Left cardiac atrium (tissue), 4 donors: ENCODE data around the gene KCNJ8. TPM values are rescaled to one million over a fixed set of nuclear protein-coding genes. Genes with fewer than 3 reads are reported as not detected.

Source experiments
- ATAC-seq, 2 donors: fragments of 200-7000 bp; cut with Tn5 transposase; one replicate each; pipeline ENCODE4 v1.9.1; 2020; ENCODE audit warnings: mild to moderate bottlenecking in 2 of 2, moderate library complexity in 2 of 2
- DNase-seq: peaks from one replicate; pipeline ENCODE4 v3.0.0-alpha.2; 2020
- intact Hi-C, 2 donors: fragments of 100-400 bp; cut with DNase I; formaldehyde crosslinking; loops; one replicate each; pipeline versions ENCODE4 v1.14.1 to v1.15.1; 2022 to 2023
- total RNA-seq, 2 donors: library from RNA; stranded (reverse); fragmentation: NEBNext Ultra II Directional; extraction: Animal tissue kit (Norgen Biotek cat#: 25700); gene quantifications; one replicate each; pipeline ENCODE4 v1.2.1, GENCODE V29; 2021
- donor health status: DM: no; HTN: yes; CAD: no.
- donor health status: DM: no; HTN: yes; CAD: no; lungs with severe emphysema.
- donor health status: DM: yes; HTN: yes; CAD: no.
- donor health status: Dilated cardiomyopathy.

KCNJ8 gene
- total RNA-seq, 2 donors from 2014 or later: 21.7 to 31.2 TPM

DNA sequence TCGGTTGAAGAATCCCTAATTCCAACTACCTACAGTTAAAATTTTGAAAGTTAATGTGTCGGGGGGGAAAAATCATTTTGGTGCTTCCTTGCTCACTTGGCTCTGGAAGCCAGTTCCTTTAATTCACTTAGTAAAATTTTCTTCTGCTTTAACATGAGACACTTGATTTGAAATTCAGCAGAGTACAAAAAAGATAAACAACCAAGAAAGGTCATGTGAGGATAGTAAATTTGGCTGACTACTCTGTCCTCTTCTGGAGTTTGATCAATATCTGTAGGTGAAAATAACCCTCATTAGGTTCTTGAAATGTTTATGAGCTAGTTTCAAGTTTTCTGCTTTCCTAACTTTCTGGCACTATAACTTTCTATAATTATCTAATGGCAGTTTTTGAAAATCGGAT, 43.4 kb downstream of the KCNJ8 start:
- intact Hi-C loops: no loop called here
- no peak for DNase-seq
- no peak for ATAC-seq

DNA sequence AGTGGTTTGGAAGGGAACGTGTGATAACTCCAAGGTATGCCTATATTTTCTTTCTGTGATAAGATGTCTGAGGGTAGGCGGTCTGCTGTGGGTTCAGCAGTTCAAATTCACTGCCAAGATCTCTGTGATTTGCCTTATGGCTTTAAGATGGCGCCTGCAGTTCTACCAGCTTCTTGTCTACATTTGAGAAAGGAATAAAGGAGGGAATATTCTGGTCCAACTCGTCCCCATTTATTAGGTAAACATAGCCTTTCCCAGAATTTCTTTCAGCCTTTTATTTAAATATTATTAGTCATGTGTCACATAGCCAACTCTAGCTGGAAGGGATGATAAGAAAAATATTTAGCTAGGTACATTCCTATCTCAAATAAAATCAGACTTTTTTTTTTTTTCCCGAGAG, 48.8 kb downstream of the KCNJ8 start:
- DNase-seq (no peak), ATAC-seq (no peak)
- intact Hi-C loops: no loop called here

DNA sequence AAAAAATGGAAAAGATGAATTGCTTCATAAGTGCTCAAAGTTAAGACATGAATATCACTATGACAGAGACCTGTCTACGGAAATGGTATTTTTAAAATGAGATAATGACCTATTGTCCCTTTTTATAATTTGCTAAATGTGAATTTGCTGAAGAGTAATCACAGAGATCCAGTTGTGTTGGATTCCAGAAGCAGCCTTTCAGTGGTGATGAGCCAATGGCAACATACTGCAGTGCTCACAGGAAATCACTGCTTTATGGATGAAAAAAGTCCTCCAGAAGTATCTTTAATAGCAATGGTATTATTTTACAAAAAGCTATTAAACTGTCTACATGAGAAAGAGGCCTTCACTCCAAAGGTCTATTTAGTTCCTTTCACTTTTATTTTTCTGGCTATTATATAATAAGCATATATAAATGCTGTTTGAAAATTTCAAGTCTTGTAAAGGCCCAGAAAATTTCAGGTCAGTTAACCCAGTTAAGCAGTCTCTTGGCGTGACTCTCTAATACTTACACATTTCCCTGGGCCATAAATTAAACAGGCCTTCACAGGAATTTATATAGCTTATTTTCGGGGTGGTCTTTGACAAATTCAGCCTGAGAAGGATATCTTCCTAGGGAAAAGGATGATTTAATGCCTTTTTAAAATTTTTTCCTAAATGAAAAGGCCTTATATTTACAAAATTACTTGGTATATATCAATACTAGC, 55.4 kb downstream of the KCNJ8 start:
- intact Hi-C loops: no loop called here
- DNase-seq: no peak
- no peak for ATAC-seq

DNA sequence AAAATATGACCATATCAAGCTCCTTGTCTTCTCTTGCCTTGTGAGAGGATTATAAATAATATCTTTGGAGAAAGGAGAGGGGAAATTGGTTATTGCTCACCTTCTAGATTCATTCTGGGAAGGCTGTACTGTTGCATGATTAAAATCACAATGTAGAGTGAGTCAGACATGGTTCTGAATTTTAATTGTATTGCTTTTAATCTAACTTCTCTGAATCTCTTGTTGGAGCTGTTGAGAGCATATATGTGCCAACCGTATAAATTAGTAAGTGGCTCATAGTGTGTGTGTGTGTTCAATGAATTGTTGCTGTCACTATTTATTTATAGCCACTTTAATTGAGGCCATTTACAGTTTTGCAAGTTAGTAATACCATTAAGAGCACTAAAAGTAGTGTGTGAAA, 56.1 kb downstream of the KCNJ8 start:
- intact Hi-C loops: no loop called here
- ATAC-seq (no peak), DNase-seq (no peak)

DNA sequence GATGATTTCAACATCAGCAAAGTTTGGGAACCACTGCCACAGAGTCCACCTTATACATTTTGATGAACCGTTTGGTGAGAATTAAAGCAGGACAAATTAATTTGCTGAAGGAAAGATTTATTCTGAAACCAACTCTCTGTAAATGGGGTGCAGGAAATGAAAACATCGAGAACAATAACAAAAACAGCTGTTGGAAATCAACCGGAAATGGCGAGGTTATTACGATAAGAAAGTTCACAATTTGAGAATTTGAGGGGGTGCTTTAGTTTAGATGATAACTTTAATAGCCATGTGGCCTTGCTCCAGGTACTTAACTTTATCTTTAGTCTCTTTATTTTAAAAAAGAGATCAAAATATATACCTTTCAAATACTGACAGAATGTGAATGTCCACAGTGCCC, 56.7 kb downstream of the KCNJ8 start:
- no peak for DNase-seq
- intact Hi-C loops: no loop called here
- no peak for ATAC-seq

DNA sequence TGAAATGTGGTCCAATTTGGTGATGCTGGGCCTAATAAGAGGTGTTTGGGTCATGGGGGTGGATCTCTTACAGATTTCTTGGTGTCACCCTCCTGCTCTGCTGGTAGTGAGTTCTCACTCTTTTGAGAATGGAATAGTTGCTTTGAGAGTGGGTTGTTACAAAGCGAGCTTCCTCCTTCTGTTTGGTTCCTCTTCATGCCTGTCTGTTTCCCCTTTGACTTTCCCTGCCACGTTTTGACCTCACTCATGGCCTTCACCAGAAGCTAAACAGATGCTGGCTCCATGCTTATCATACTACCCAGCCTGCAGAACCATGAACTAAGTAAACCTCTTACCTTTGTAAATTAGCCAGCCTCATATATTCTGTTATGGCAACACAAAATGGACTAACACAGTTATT, 59.1 kb downstream of the KCNJ8 start:
- no peak for DNase-seq
- intact Hi-C loops: no loop called here
- no peak for ATAC-seq

Other genes with a start within 250 kb of the KCNJ8 start
- gene SPX, start 248.4 kb downstream of the KCNJ8 start, total RNA-seq: 1 to 10 TPM; 2.6 to 6.5 TPM
- gene GYS2, start 169.9 kb downstream of the KCNJ8 start, total RNA-seq: under 1 TPM in 1 of 2 donors, not detected in 1; 0.62 TPM
- gene LDHB, start 116.9 kb downstream of the KCNJ8 start, total RNA-seq: 1,000 to 10,000 TPM; 1,145 to 1,293 TPM
- 10 to 100 TPM; 44.6 to 46.7 TPM for gene ABCC9, start 166.7 kb upstream of the KCNJ8 start, total RNA-seq